B cell (primary cell): ENCODE results near the gene AMFR. TPM values are rescaled to one million over a fixed set of nuclear protein-coding genes. Genes with fewer than 3 reads are reported as not detected.

Experiments
- ATAC-seq: fragments of 200-7000 bp; cut with Tn5 transposase; one replicate; pipeline ENCODE4 v1.10.0; 2021; ENCODE audit warnings: low read depth, mild to moderate bottlenecking, moderate number of reproducible peaks, moderate library complexity
- CTCF ChIA-PET: fragments of 350-600 bp; sonication (Branson Sonifier 250); formaldehyde crosslinking; loops from one replicate; lab custom pipeline; 2021; ENCODE audit warnings: antibody characterized with exemption, inconsistent platforms; lab: Charles Lee
- POLR2A ChIA-PET: fragments of 350-600 bp; sonication (Branson Sonifier 250); formaldehyde crosslinking; loops from one replicate; lab custom pipeline; 2021; ENCODE audit warnings: antibody characterized with exemption; lab: Charles Lee
- DNase-seq: peaks from one replicate; pipeline ENCODE4 v3.0.0; 2013
- H2AFZ ChIP-seq: 2 replicates; pipeline ENCODE4 v1.6.1; 2012; ENCODE audit warnings: mild to moderate bottlenecking, low read depth, low read length; ENCODE audit not compliant: insufficient read depth, poor library complexity, severe bottlenecking
- H3K27ac ChIP-seq, 2 donors: 1 replicate in 1 of 2; 2 replicates in 1 of 2; pipeline ENCODE4 v1.5.1; 2012 to 2013; ENCODE audit warnings: low read length in 2 of 2, mild to moderate bottlenecking in 2 of 2, moderate library complexity in 1 of 2
- H3K27me3 ChIP-seq, 4 experiments: fragments of 200-600 bp in 1 of 4; sonication (generic) in 1 of 4; replicated peaks in 1 of 4; 1 replicate in 2 of 4; 2 replicates in 2 of 4; pipeline versions ENCODE4 v1.6.1 to v1.7.0; 2013 to 2016; ENCODE audit warnings: low read length in 3 of 4, mild to moderate bottlenecking in 2 of 4, mixed read lengths in 1 of 4, moderate library complexity in 1 of 4; ENCODE audit not compliant: insufficient read depth in 4 of 4, control insufficient read depth in 3 of 4; ENCODE audit errors: control extremely low read depth in 1 of 4
- H3K36me3 ChIP-seq, 2 experiments: replicated peaks in 1 of 2; 1 replicate in 1 of 2; 2 replicates in 1 of 2; pipeline versions ENCODE4 v1.6.1 to v1.7.1; 2013; ENCODE audit warnings: low read length in 1 of 2; ENCODE audit not compliant: insufficient read depth in 2 of 2, control insufficient read depth in 1 of 2; ENCODE audit errors: control extremely low read depth in 1 of 2, extremely low read depth in 1 of 2
- H3K4me1 ChIP-seq, 2 donors: fragments of 200-600 bp in 1 of 2; sonication (generic) in 1 of 2; 1 replicate in 1 of 2; 2 replicates in 1 of 2; pipeline versions ENCODE4 v1.5.1 to v1.6.1; 2013 to 2017; ENCODE audit warnings: low read length in 2 of 2; ENCODE audit not compliant: control insufficient read depth in 2 of 2, insufficient read depth in 2 of 2
- H3K4me2 ChIP-seq: replicated peaks from 2 replicates; pipeline ENCODE3; 2012; ENCODE audit warnings: mild to moderate bottlenecking, low read depth, low read length; ENCODE audit not compliant: poor library complexity, severe bottlenecking
- H3K4me3 ChIP-seq, 5 experiments: fragments of 200-600 bp in 1 of 5; sonication (generic) in 1 of 5; 1 replicate in 3 of 5; 2 replicates in 2 of 5; pipeline versions ENCODE4 v1.5.1 to v1.7.0; 2011 to 2016; ENCODE audit warnings: low read length in 4 of 5, mild to moderate bottlenecking in 4 of 5, low read depth in 2 of 5, control low read depth in 1 of 5, moderate library complexity in 1 of 5; ENCODE audit not compliant: insufficient read depth in 1 of 5; ENCODE audit errors: control extremely low read depth in 1 of 5, extremely low read depth in 1 of 5
- H3K79me2 ChIP-seq: fragments of 200-600 bp; sonication (generic); one replicate; pipeline ENCODE4 v1.6.0; 2016; ENCODE audit warnings: low read length; ENCODE audit not compliant: control insufficient read depth, insufficient read depth
- H3K9ac ChIP-seq: fragments of 200-600 bp; sonication (generic); 2 replicates; pipeline ENCODE4 v1.6.1; 2017; ENCODE audit warnings: mild to moderate bottlenecking, low read length, moderate library complexity
- H3K9me3 ChIP-seq, 3 donors: one replicate each; pipeline versions ENCODE4 v1.6.1 to v1.7.1; 2013; ENCODE audit warnings: low read length in 2 of 3; ENCODE audit not compliant: control insufficient read depth in 2 of 3, insufficient read depth in 1 of 3; ENCODE audit errors: control extremely low read depth in 1 of 3
- H4K20me1 ChIP-seq: 2 replicates; pipeline ENCODE4 v1.6.0; 2012; ENCODE audit warnings: mild to moderate bottlenecking, low read length; ENCODE audit not compliant: insufficient read depth, control insufficient read depth, poor library complexity, severe bottlenecking
- H3K27ac Mint-ChIP-seq: one replicate; pipeline ENCODE4 v1.8.0; 2021; ENCODE audit warnings: mixed read lengths
- H3K27me3 Mint-ChIP-seq: one replicate; pipeline ENCODE4 v1.8.0; 2021; ENCODE audit warnings: mixed read lengths
- H3K4me1 Mint-ChIP-seq: one replicate; pipeline ENCODE4 v1.8.0; 2021; ENCODE audit warnings: mixed read lengths
- H3K4me3 Mint-ChIP-seq: one replicate; pipeline ENCODE4 v1.8.0; 2021; ENCODE audit warnings: mixed read lengths
- H3K9me3 Mint-ChIP-seq: one replicate; pipeline ENCODE4 v1.8.0; 2022; ENCODE audit warnings: mixed read lengths; ENCODE audit not compliant: insufficient read depth
- CTCF ChIP-seq: fragments of 200-600 bp; IDR thresholded peaks from one replicate; pipeline ENCODE4 v1.8.0; 2022; ENCODE audit warnings: antibody characterized with exemption, mild to moderate bottlenecking
- EZH2 ChIP-seq: IDR thresholded peaks from 2 replicates; pipeline ENCODE4 v1.6.1; 2012; ENCODE audit warnings: borderline replicate concordance, low read depth, mild to moderate bottlenecking, moderate library complexity, low read length; ENCODE audit not compliant: insufficient read depth, poor library complexity, severe bottlenecking
- WGBS: methylation state at CpG from one replicate; pipeline ENCODE4 v1.1.5; 2013; ENCODE audit warnings: missing lambda C conversion rate; ENCODE audit not compliant: insufficient coverage; 5-methylcytosine and 5-hydroxymethylcytosine counted together
- intact Hi-C: fragments of 100-400 bp; cut with micrococcal nuclease; formaldehyde crosslinking; loops from one replicate; pipeline ENCODE4 v1.10.0; 2022
- polyA plus RNA-seq: library from polyadenylated mRNA; depleted of rRNA; stranded (reverse); fragments of >200 nt; gene quantifications from 2 replicates; pipeline ENCODE4 v1.2.3, GENCODE V29; 2012
- total RNA-seq, 2 donors: library from RNA; stranded (reverse); fragments of 120-200 nt in 1 of 2; gene quantifications; 1 replicate in 1 of 2; 2 replicates in 1 of 2; pipeline versions ENCODE4 v1.2.3 to v1.2.4, GENCODE V29; 2013 to 2022

AMFR gene
- total and polyA plus RNA-seq, 2 donors (not counting 1 experiment from before 2014, with no cell fraction given) = 118 to 225 TPM

- Histone ChIP-seq H3K4me2 (no peak overlapping the region), H3K9me3 (no peaks in the 10 kb centered on the region), H3K4me3 (no peak overlapping the region), H3K36me3 (no peaks in the 10 kb centered on the region), H3K27ac (no peak overlapping the region), H2AFZ (no peak overlapping the region), H3K9ac (no peak overlapping the region), H4K20me1 (no peaks in the 10 kb centered on the region), H3K27me3 (no peaks in the 10 kb centered on the region), H3K4me1 (no peaks in the 10 kb centered on the region), H3K79me2 (no peaks in the 10 kb centered on the region)
- intact Hi-C loops = no loop called here
- Mint-ChIP-seq H3K4me3 (no peak overlapping the region), H3K27ac (no peak overlapping the region), H3K27me3 (peaks cover 7% of the 10 kb centered on the region), H3K9me3 (no peaks in the 10 kb centered on the region), H3K4me1 (no peaks in the 10 kb centered on the region)
- ATAC-seq = no peak
- ChIA-PET POLR2A (no interaction called here), CTCF (no interaction called here)
- TF ChIP-seq EZH2 (no peak), CTCF (no peak)
- no peak for DNase-seq
- WGBS = 88% methylated on average over 25 of the region's 25 CpGs
Observed at GRCh38 chr16:56348168-56349085, 76.9 kb downstream of the AMFR start.

DNA sequence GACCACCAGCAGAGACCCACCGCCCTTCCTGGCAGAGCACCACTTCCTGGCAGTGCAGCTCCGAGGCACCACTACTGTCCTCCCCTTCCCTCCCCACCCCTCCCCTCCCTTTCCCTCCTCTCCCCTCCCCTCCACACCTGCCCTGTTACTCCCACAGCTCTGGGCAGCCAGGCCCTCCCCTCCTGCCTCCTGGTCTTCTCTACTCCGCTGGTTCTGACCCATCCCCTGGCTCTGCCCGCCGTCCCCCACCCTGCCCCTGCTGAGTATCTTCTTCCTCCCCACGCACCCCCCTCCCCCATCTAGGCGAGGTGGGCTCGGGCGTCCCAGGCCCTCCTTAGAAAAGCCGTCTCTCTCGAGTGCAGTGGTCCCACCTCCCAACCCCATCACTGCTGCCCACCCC, 77.7 kb downstream of the AMFR start:
- no peak overlapping the region for H3K4me3 Mint-ChIP-seq
- WGBS = 87% methylated on average over 5 of the region's 11 CpGs
- Histone ChIP-seq H3K27me3 (no peaks in the 10 kb centered on the region), H4K20me1 (no peaks in the 10 kb centered on the region), H3K9ac (no peak overlapping the region), H2AFZ (no peak overlapping the region), H3K4me2 (no peak overlapping the region), H3K4me1 (no peaks in the 10 kb centered on the region), H3K27ac (no peak overlapping the region), H3K79me2 (no peaks in the 10 kb centered on the region), H3K4me3 (no peak overlapping the region), H3K36me3 (no peaks in the 10 kb centered on the region), H3K9me3 (no peaks in the 10 kb centered on the region)
- H3K27me3 Mint-ChIP-seq = peaks cover 7% of the 10 kb centered on the region
- intact Hi-C loops = no loop called here
- H3K4me1 Mint-ChIP-seq = no peaks in the 10 kb centered on the region
- H3K9me3 Mint-ChIP-seq = no peaks in the 10 kb centered on the region
- TF ChIP-seq CTCF = no peak
- no peak for TF ChIP-seq EZH2
- ChIA-PET POLR2A (no interaction called here), CTCF (no interaction called here)
- DNase-seq (no peak), ATAC-seq (no peak)
- no peak overlapping the region for H3K27ac Mint-ChIP-seq
